CD4-positive, alpha-beta T cell (primary cell): ENCODE results near the gene KIF23. TPM values are rescaled to one million over a fixed set of nuclear protein-coding genes. Genes with fewer than 3 reads are reported as not detected.
A peak's percentile ranks its signal among the peaks of the same experiment; 100 is the strongest.

ENCODE experiments used
- ATAC-seq: fragments of 200-7000 bp; cut with Tn5 transposase; one replicate; pipeline ENCODE4 v1.10.0; 2022; ENCODE audit warnings: mild to moderate bottlenecking; ENCODE audit not compliant: poor library complexity
- CTCF ChIA-PET: fragments of 350-600 bp; sonication (Branson Sonifier 250); formaldehyde crosslinking; loops from one replicate; lab custom pipeline; 2021; ENCODE audit warnings: antibody characterized with exemption, inconsistent platforms; lab: Charles Lee
- POLR2A ChIA-PET: fragments of 350-600 bp; sonication (Branson Sonifier 250); formaldehyde crosslinking; loops from one replicate; lab custom pipeline; 2021; ENCODE audit warnings: antibody characterized with exemption, inconsistent platforms; lab: Charles Lee
- DNase-seq, 14 experiments: peaks; one replicate each; pipeline ENCODE4 v3.0.0-alpha.2; 2013 to 2020; ENCODE audit warnings: mixed read lengths in 2 of 14
- H3K27ac ChIP-seq, 2 donors: one replicate each; pipeline versions ENCODE4 v1.5.1 to v1.7.0; 2013; ENCODE audit warnings: low read length in 2 of 2, low read depth in 1 of 2, mild to moderate bottlenecking in 1 of 2
- H3K27me3 ChIP-seq, 2 experiments: 1 replicate in 1 of 2; 2 replicates in 1 of 2; pipeline versions ENCODE4 v1.6.1 to v1.7.0; 2013; ENCODE audit warnings: low read length in 2 of 2, control low read depth in 1 of 2, mild to moderate bottlenecking in 1 of 2, moderate library complexity in 1 of 2; ENCODE audit not compliant: insufficient read depth in 2 of 2, control insufficient read depth in 1 of 2
- H3K36me3 ChIP-seq: one replicate; pipeline ENCODE4 v1.6.1; 2013; ENCODE audit warnings: low read length, control low read depth; ENCODE audit not compliant: insufficient read depth
- H3K4me1 ChIP-seq: one replicate; pipeline ENCODE4 v1.6.1; 2013; ENCODE audit warnings: low read length, control low read depth; ENCODE audit not compliant: insufficient read depth
- H3K4me3 ChIP-seq: one replicate; pipeline ENCODE4 v1.5.1; 2013; ENCODE audit warnings: mild to moderate bottlenecking, low read length, moderate library complexity
- H3K9me3 ChIP-seq, 2 experiments: 1 replicate in 1 of 2; 2 replicates in 1 of 2; pipeline versions ENCODE4 v1.6.1 to v1.7.0; 2013; ENCODE audit warnings: low read length in 2 of 2, mild to moderate bottlenecking in 2 of 2, control low read depth in 1 of 2, moderate library complexity in 1 of 2; ENCODE audit not compliant: control insufficient read depth in 1 of 2, insufficient read depth in 1 of 2
- H3K27ac Mint-ChIP-seq: one replicate; pipeline ENCODE4 v1.8.0; 2020; ENCODE audit warnings: mixed read lengths
- H3K27me3 Mint-ChIP-seq: one replicate; pipeline ENCODE4 v1.8.0; 2021; ENCODE audit warnings: mixed read lengths
- H3K36me3 Mint-ChIP-seq: one replicate; pipeline ENCODE4 v1.8.0; 2021; ENCODE audit warnings: low read depth, mixed read lengths
- H3K4me1 Mint-ChIP-seq: one replicate; pipeline ENCODE4 v1.8.0; 2021; ENCODE audit warnings: low read depth, mixed read lengths
- H3K4me3 Mint-ChIP-seq: one replicate; pipeline ENCODE4 v1.8.0; 2020; ENCODE audit warnings: mild to moderate bottlenecking, mixed read lengths
- H3K9me3 Mint-ChIP-seq: one replicate; pipeline ENCODE4 v1.8.0; 2020; ENCODE audit warnings: mixed read lengths
- intact Hi-C, 2 experiments: fragments of 100-400 bp; cut with DNase I in 1 of 2; cut with micrococcal nuclease in 1 of 2; formaldehyde crosslinking; loops; one replicate each; pipeline versions ENCODE4 v1.15.1 to v1.9.0; 2023 to 2025; cut with DNase I, micrococcal nuclease
- total RNA-seq, 174 experiments: library from RNA in 2 of 174; stranded (reverse) in 2 of 174; gene quantifications; one replicate each; pipeline ENCODE4 v1.2.3 and lab custom pipeline; 2021 to 2026
- TF ChIP-seq, protein P1 (sequence below): fragments of 200-600 bp; IDR thresholded peaks from one replicate; pipeline ENCODE4 v1.8.0; 2022; ENCODE audit warnings: antibody characterized with exemption, mild to moderate bottlenecking

The KIF23 gene
- total RNA-seq, 2 experiments from 2014 or later = 0.71 to 1.1 TPM

DNA sequence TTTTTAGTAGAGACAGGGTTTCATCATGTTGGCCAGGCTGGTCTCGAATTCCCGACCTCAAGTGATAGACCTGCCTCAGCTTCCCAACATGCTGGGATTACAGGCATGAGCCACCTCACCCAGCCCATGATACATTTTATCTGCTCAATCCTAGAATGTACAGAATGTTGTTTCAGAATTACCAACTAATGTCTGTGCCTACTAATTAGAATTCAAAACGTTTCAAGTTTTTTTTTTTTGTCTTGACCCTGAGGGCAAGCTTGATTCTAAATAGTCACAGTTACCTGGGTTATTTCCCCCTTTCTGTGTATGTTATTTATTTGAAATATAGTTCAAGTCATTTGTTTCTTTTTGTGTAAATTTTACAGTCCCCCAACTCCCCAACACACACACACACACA is 5.3 kb upstream of the KIF23 start:
- no peaks in the 10 kb centered on the region for H3K36me3 Mint-ChIP-seq
- peaks cover 10% of the 10 kb centered on the region for H3K27me3 Mint-ChIP-seq
- no peak overlapping the region for H3K27ac ChIP-seq
- intact Hi-C loops = no loop called here
- no peak overlapping the region for H3K4me3 ChIP-seq
- H3K4me3 Mint-ChIP-seq = no peak overlapping the region
- ChIA-PET POLR2A (interaction anchor here (0.6 to 1.1 kb wide), 2 partner anchors 44 to 247 kb away, joined by 3 to 4 read pairs; partner anchors contain the start of gene RPLP1), CTCF (interaction anchor here (1.1 kb wide), 1 partner anchor 14 kb away, joined by 4 read pairs; no protein-coding TSS in a partner anchor)
- H3K36me3 ChIP-seq = no peaks in the 10 kb centered on the region
- no peaks in the 10 kb centered on the region for H3K9me3 ChIP-seq
- ATAC-seq = no peak
- H3K9me3 Mint-ChIP-seq = no peaks in the 10 kb centered on the region
- H3K27me3 ChIP-seq = no peaks in the 10 kb centered on the region
- H3K27ac Mint-ChIP-seq = no peak overlapping the region
- DNase-seq = no peak
- peaks cover 9% of the 10 kb centered on the region for H3K4me1 ChIP-seq
- peaks cover 2% of the 10 kb centered on the region for H3K4me1 Mint-ChIP-seq
- TF ChIP-seq, protein P1, sequence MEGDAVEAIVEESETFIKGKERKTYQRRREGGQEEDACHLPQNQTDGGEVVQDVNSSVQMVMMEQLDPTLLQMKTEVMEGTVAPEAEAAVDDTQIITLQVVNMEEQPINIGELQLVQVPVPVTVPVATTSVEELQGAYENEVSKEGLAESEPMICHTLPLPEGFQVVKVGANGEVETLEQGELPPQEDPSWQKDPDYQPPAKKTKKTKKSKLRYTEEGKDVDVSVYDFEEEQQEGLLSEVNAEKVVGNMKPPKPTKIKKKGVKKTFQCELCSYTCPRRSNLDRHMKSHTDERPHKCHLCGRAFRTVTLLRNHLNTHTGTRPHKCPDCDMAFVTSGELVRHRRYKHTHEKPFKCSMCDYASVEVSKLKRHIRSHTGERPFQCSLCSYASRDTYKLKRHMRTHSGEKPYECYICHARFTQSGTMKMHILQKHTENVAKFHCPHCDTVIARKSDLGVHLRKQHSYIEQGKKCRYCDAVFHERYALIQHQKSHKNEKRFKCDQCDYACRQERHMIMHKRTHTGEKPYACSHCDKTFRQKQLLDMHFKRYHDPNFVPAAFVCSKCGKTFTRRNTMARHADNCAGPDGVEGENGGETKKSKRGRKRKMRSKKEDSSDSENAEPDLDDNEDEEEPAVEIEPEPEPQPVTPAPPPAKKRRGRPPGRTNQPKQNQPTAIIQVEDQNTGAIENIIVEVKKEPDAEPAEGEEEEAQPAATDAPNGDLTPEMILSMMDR = no peak

DNA sequence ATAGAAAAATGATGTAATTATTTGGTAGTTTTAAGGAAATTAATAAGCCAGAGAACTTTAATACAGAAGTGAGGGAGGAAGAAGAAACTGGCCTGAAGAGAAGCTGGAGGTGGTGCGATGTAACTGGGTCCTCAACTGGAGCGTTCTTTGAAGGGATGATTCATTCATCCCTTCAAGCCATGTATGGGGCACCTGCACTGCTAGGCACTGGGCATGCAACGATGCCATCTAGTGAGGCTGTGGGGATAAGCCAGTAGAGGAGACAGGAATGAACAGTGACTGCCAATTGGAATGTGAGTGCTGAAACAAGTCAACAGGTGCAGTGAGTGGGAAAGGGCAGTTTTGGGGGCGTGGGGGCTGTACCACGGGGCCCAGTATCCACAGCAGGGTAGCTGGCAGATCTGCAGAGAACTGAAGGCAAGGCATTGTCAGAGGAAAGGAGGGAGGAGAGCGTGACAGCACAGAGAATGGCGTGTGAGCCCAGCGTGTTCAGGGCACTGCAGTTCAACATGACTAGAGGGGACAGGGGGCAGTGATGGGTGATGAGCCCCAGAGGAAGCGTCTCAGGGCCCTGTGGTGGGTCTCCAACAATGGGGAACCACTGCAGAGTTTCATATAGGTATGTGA is 3.8 kb upstream of the KIF23 start:
- Mint-ChIP-seq H3K4me3 (no peak overlapping the region), H3K4me1 (peaks cover 6% of the 10 kb centered on the region), H3K27ac (no peak overlapping the region), H3K36me3 (no peaks in the 10 kb centered on the region), H3K27me3 (peaks cover 18% of the 10 kb centered on the region), H3K9me3 (no peaks in the 10 kb centered on the region)
- ATAC-seq = no peak
- intact Hi-C loops = loop anchor here in 1 of 2 experiments (5.0 kb wide), 1 partner anchor 687 kb away; the partner anchor contains the start of gene TLE3
- DNase-seq = peak in 4 of 14 experiments; percentile 7 to 42 (median 30)
- ChIA-PET POLR2A (no interaction called here), CTCF (interaction anchor here (1.4 to 2.3 kb wide), 2 partner anchors 16 to 52 kb away, joined by 3 to 10 read pairs; no protein-coding TSS in a partner anchor)
- Histone ChIP-seq H3K9me3 (no peaks in the 10 kb centered on the region), H3K27ac (no peak overlapping the region), H3K27me3 (peaks cover 0 to 2% of the 10 kb centered on the region in 2 experiments), H3K4me3 (no peak overlapping the region), H3K4me1 (peaks cover 19% of the 10 kb centered on the region), H3K36me3 (no peaks in the 10 kb centered on the region)
- TF ChIP-seq, protein P1 = no peak

DNA sequence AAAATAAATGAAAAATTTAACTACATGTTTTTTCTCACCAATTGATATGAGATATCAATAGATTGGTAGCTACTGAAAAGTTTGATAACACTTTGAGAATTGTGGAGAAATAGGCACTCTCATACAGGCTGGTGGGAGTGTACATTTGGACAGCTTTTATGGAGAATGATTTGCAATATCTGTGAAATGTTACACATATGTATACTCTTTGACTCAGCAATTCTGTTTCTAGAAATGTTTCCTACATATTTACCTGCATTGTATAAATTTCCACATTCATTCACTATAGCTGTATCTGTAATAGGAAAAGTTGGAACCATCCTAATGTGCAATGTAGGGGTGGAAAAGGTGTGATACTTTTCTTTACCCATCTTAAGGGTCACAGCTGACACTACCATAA is 1.9 kb upstream of the KIF23 start:
- no peaks in the 10 kb centered on the region for H3K9me3 Mint-ChIP-seq
- peaks cover 21% of the 10 kb centered on the region for H3K27me3 Mint-ChIP-seq
- Histone ChIP-seq H3K4me3 (no peak overlapping the region), H3K4me1 (peaks cover 19% of the 10 kb centered on the region), H3K27ac (no peak overlapping the region), H3K27me3 (peaks cover 0 to 8% of the 10 kb centered on the region in 2 experiments), H3K9me3 (no peaks in the 10 kb centered on the region), H3K36me3 (no peaks in the 10 kb centered on the region)
- ChIA-PET CTCF (interaction anchor here (1.0 to 2.3 kb wide), 2 partner anchors 18 to 50 kb away, joined by 3 to 10 read pairs; no protein-coding TSS in a partner anchor), POLR2A (interaction anchor here (5.9 kb wide), 1 partner anchor 40 kb away, joined by 52 read pairs; the partner anchor contains the start of gene RPLP1)
- no peak for DNase-seq
- H3K4me1 Mint-ChIP-seq = peaks cover 6% of the 10 kb centered on the region
- H3K4me3 Mint-ChIP-seq = peak overlapping the region; percentile 22
- no peaks in the 10 kb centered on the region for H3K36me3 Mint-ChIP-seq
- intact Hi-C loops = loop anchor here in 1 of 2 experiments (2.0 to 5.0 kb wide), 2 partner anchors 51 to 685 kb away; partner anchors contain the start of gene TLE3
- ATAC-seq = no peak
- H3K27ac Mint-ChIP-seq = no peak overlapping the region
- TF ChIP-seq, protein P1 = no peak
